T47D (cell line): ENCODE measurements around the gene RNF121.

Experiments used
- DNase-seq, 2 experiments: peaks; one replicate each; pipeline versions ENCODE4 v3.0.0 to v3.0.0-alpha.2; 2011 to 2012; ENCODE audit warnings: low read depth in 1 of 2, low spot score in 1 of 2
- JUND ChIP-seq: IDR thresholded peaks from 2 replicates; pipeline ENCODE4 v1.6.1; 2012; ENCODE audit warnings: low read depth
- in situ Hi-C: cut with HindIII; loops from 2 replicates; pipeline ENCODE4 v1.10.0; 2016; ENCODE audit warnings: low sequenced_read_pairs, low pct_unique_long_range_greater_than_20kb

RNF121 gene

DNA sequence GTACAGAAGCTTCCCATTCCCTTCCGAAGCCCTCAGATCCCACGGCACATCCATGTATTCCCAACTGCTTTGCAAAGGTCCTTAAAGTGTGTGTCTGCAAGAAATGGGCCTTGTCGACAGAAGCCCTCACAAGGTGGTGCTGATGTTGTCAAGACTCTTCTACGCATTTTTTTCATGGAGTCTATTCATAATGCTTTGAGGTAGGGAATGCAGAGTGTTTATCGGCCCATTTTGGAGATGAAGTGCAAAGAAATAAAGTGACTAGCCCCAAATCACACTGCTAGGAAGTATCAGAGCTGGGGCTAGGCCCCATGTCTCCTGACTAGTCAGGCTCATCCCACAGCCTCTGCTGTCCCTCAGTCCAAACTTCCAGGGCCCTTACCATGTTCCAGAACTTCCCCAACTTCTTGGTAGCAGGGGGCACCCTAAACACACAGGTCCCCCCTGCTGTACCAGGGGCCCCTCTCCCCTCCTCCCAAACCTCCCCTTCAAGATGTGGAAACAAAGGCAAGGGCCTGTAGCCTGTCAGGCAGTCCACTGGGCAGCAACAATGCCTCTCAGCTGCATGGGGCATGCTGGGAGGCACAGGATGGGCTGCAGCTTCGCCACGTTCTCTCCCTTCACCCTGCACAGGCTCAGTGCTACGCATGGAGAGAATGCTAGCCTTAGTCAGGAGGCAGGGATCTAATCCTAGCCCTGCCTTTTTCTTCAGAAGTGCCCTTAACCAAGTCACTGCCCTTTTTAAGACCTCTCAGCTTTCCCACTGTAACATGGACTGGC is 77.7 kb downstream of the RNF121 start:
- in situ Hi-C loops: no loop called here
- no peak for TF ChIP-seq JUND
- no peak for DNase-seq

- DNase-seq: no peak
- in situ Hi-C loops: no loop called here
- TF ChIP-seq JUND: no peak
Measured at GRCh38 chr11:72007089-72007476, 78.2 kb downstream of the RNF121 start.

GRCh38 chr11:72007587-72007986 is 78.7 kb downstream of the RNF121 start:
- in situ Hi-C loops: no loop called here
- no peak for DNase-seq
- TF ChIP-seq JUND: no peak

DNA sequence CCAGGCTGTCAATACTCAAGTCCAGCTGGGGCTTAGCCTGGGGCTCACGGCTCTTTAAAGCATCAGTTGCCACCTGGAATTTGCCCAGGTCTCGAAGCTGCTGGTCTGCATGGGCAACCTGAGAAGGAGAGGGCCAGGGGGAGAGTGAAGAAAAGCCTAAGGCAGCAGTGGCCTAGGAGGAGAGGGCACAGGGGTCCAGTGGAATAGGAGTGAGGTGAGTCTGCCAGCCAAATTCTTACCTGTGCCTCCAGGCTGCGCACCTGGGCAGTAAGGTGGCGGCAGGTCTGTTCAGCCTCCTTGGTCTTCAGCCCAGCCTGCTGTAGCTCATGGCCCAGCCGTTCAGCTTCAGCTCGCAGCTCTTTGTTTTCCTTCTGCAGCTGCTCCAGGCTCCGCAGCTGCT is 79.9 kb downstream of the RNF121 start:
- no peak for DNase-seq

GRCh38 chr11:72009156-72009555 is 80.3 kb downstream of the RNF121 start:
- DNase-seq: no peak
- no peak for TF ChIP-seq JUND
- in situ Hi-C loops: no loop called here

More for the DNA sequence above, 79.9 kb downstream of the RNF121 start:
- no peak for TF ChIP-seq JUND
- in situ Hi-C loops: no loop called here

DNA sequence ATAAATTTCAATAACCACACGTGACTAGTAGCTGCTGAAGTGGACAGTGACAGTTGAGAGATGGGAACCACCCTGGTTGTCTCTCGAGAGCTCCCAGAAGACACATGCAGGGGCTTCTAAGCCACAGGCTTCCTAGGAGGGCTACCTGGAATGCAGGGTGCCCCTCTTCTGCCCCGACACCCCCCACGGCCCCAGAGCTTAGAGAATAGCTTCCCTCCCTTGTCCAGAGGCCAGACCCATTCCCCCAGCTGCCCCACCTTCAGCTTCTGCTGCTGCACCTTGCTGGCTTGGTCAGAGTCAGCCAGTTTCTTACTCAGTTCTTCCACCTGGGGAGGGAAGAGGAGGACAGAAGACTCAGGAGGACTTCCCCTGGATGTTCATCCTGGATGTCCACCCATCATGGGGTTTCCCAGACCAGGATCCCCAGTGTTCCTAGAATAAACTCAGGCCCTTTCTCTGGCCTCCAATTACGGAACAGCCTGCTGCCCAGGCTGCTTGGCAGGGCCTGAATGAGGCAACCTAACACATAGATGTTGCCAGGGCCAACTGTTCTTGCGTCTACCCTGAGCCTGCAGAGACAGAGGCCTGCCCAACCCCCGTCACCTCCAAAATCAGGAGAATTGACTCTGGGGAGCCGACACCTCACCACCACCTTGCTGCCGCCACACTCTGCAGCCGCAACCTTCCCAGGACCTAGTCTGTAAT is 81.8 kb downstream of the RNF121 start:
- in situ Hi-C loops: no loop called here
- TF ChIP-seq JUND: no peak
- no peak for DNase-seq

DNA sequence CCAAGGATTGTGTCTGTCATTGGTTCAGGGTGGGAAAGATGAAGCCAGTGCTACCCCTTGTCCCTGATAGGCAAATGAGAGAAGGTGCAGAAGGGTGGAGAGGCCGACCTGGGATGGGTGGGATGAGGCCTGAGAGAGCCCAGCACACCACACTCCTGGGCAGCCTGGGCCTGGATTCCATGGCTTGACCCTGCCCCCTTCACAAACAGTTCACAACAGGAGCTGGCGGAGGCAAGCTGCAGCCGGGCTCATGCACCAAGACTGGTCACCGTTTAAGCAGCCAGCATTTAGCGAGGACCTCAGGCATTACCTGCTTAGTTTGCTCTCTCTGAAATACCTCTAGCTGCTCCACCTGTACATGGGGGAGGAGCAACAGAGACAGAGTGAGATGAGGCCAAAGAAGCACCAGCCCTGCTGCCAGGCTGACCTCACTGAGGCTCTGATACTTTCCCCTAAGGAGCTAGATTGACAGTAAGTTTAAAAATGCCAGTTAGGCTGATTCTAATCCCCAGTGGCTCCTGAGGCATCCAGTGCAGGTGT is 83.3 kb downstream of the RNF121 start:
- TF ChIP-seq JUND: no peak
- in situ Hi-C loops: no loop called here
- no peak for DNase-seq

- DNase-seq: no peak
- in situ Hi-C loops: no loop called here
- no peak for TF ChIP-seq JUND
Measured at GRCh38 chr11:72012897-72013721, 84.3 kb downstream of the RNF121 start.

GRCh38 chr11:72013765-72014711 is 85.2 kb downstream of the RNF121 start:
- in situ Hi-C loops: no loop called here
- no peak for DNase-seq

GRCh38 chr11:72014761-72015320 is 86.0 kb downstream of the RNF121 start:
- in situ Hi-C loops: no loop called here
- no peak for DNase-seq
- no peak for TF ChIP-seq JUND

More at GRCh38 chr11:72013765-72014711, 85.2 kb downstream of the RNF121 start:
- TF ChIP-seq JUND: no peak

- in situ Hi-C loops: no loop called here
- DNase-seq: no peak
- TF ChIP-seq JUND: no peak
Measured at GRCh38 chr11:72015511-72016061, 86.7 kb downstream of the RNF121 start.
